Tibial nerve (tissue), 4 donors: Measurements from ENCODE around the gene PTGES2. TPM values are rescaled to one million over a fixed set of nuclear protein-coding genes. Genes with fewer than 3 reads are reported as not detected.

Source experiments
- DNase-seq, 2 donors: peaks; one replicate each; pipeline ENCODE4 v3.0.0-alpha.2; 2019; ENCODE audit warnings: low spot score in 2 of 2
- H3K27ac ChIP-seq, 4 donors: fragments of 200-600 bp; sonication (generic) in 3 of 4; one replicate each; pipeline ENCODE4 v1.5.1; 2017 to 2019; ENCODE audit warnings: mild to moderate bottlenecking in 1 of 4
- H3K27me3 ChIP-seq, 2 donors: fragments of 200-600 bp; sonication (generic) in 1 of 2; one replicate each; pipeline versions ENCODE4 v1.5.1 to v1.6.0; 2017 to 2019
- H3K36me3 ChIP-seq, 3 donors: fragments of 200-600 bp; sonication (generic); one replicate each; pipeline ENCODE4 v1.5.1; 2018 to 2019
- H3K4me1 ChIP-seq, 4 donors: fragments of 200-600 bp; sonication (generic) in 3 of 4; one replicate each; pipeline ENCODE4 v1.5.1; 2017 to 2019
- H3K4me3 ChIP-seq, 4 donors: fragments of 200-600 bp; sonication (generic) in 3 of 4; one replicate each; pipeline ENCODE4 v1.5.1; 2017 to 2019; ENCODE audit warnings: mild to moderate bottlenecking in 1 of 4, moderate library complexity in 1 of 4
- H3K9me3 ChIP-seq, 4 donors: fragments of 200-600 bp; sonication (generic) in 3 of 4; one replicate each; pipeline ENCODE4 v1.5.1; 2017 to 2019
- CTCF ChIP-seq, 5 experiments: fragments of 200-600 bp in 3 of 5; fragments of 450-650 bp in 2 of 5; sonication (generic) in 3 of 5; IDR thresholded peaks; one replicate each; pipeline ENCODE4 v1.5.1; 2016 to 2019; ENCODE audit warnings: antibody characterized with exemption in 5 of 5, mild to moderate bottlenecking in 3 of 5, moderate library complexity in 2 of 5
- EP300 ChIP-seq, 2 donors: sonication (generic); formaldehyde crosslinking; IDR thresholded peaks; one replicate each; pipeline ENCODE4 v1.6.1; 2017; ENCODE audit warnings: antibody characterized with exemption in 2 of 2, mild to moderate bottlenecking in 1 of 2
- POLR2A ChIP-seq, 2 donors: fragments of 450-650 bp; IDR thresholded peaks; one replicate each; pipeline ENCODE4 v1.6.1; 2017; ENCODE audit warnings: antibody characterized with exemption in 2 of 2, mild to moderate bottlenecking in 2 of 2, moderate library complexity in 2 of 2
- WGBS, 2 donors: methylation state at CpG; one replicate each; pipeline ENCODE4 v1.1.5; 2018; 5-methylcytosine and 5-hydroxymethylcytosine counted together
- total RNA-seq, 4 donors: library from RNA; depleted of rRNA; stranded (reverse); fragments of >200 nt; gene quantifications; one replicate each; pipeline ENCODE4 v1.1.0, GENCODE V29; 2016

Gene PTGES2
- total RNA-seq, 4 donors from 2014 or later, result 68.9 to 180 (median 74.7) TPM

GRCh38 chr9:128124451-128124850, 3.1 kb downstream of the PTGES2 start:
- no peak overlapping the region for H3K27ac ChIP-seq
- peaks cover 0 to 38% (median 25%) of the 10 kb centered on the region in 4 donors for H3K4me1 ChIP-seq
- no peak overlapping the region for H3K4me3 ChIP-seq
- TF ChIP-seq POLR2A (IDR thresholded peaks at IDR 0.05), result no peak
- WGBS, 2 donors, result 82 to 87% methylated on average over 8 of the region's 8 CpGs
- no peaks in the 10 kb centered on the region for H3K9me3 ChIP-seq
- H3K36me3 ChIP-seq, result peaks cover 0 to 55% (median 0%) of the 10 kb centered on the region in 3 donors
- DNase-seq, result no peak
- H3K27me3 ChIP-seq, result no peaks in the 10 kb centered on the region

DNA sequence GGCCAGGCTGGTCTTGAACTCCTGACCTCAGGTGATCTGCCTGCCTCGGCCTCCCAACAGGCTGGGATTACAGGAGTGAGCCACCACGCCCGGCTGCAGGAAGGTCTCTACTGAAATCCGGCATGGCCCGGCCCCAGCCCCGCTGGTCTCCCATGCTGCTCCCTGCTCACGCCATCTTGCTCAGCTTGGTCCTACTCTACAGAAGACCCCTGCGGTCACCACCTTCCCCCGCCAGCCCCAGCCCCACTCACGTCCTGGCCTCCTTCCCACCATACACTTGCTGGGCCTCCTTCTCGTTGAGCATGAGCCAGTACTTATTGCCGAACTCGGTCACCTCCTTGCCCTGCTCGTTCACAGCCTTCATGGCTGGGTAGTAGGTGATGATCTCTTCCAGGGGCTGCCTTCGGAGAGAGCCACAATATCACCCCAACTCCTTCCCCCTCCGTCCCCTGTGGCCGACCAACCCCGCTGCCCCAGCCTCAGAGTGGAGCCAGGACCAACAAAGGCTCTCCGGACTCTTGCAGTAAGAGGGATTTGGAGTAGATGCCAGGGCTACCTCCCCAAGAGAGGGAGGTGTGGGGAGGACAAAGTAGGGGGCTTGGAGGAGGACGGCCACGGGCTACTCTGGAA, 4.0 kb downstream of the PTGES2 start:
- 91 to 93% methylated on average over 21 of the region's 21 CpGs for WGBS, 2 donors
- Histone ChIP-seq H3K27ac (no peak overlapping the region), H3K4me3 (no peak overlapping the region), H3K9me3 (no peaks in the 10 kb centered on the region), H3K4me1 (peaks cover 0 to 29% (median 17%) of the 10 kb centered on the region in 4 donors), H3K36me3 (peaks cover 0 to 55% (median 0%) of the 10 kb centered on the region in 3 donors), H3K27me3 (no peaks in the 10 kb centered on the region)
- DNase-seq, result no peak
- TF ChIP-seq POLR2A (IDR thresholded peaks at IDR 0.05) (no peak), CTCF (IDR thresholded peaks at IDR 0.05) (no peak), EP300 (IDR thresholded peaks at IDR 0.05) (no peak)

- Histone ChIP-seq H3K27ac (no peak overlapping the region), H3K4me3 (no peak overlapping the region), H3K27me3 (no peaks in the 10 kb centered on the region), H3K4me1 (peaks cover 0 to 33% (median 19%) of the 10 kb centered on the region in 4 donors), H3K9me3 (no peaks in the 10 kb centered on the region), H3K36me3 (peaks cover 0 to 55% (median 0%) of the 10 kb centered on the region in 3 donors)
- WGBS, 2 donors, result 91% methylated on average over 10 to 24 of the region's 24 CpGs
- TF ChIP-seq EP300 (IDR thresholded peaks at IDR 0.05) (no peak), CTCF (IDR thresholded peaks at IDR 0.05) (no peak), POLR2A (IDR thresholded peaks at IDR 0.05) (no peak)
- DNase-seq, result no peak
Measured at GRCh38 chr9:128122809-128123175, 4.7 kb downstream of the PTGES2 start.

GRCh38 chr9:128121924-128122808, 5.4 kb downstream of the PTGES2 start:
- H3K36me3 ChIP-seq, result peaks cover 0 to 55% (median 0%) of the 10 kb centered on the region in 3 donors
- no peak overlapping the region for H3K4me3 ChIP-seq
- DNase-seq, result no peak
- no peaks in the 10 kb centered on the region for H3K27me3 ChIP-seq
- peaks cover 0 to 37% (median 22%) of the 10 kb centered on the region in 4 donors for H3K4me1 ChIP-seq
- no peak for TF ChIP-seq CTCF (IDR thresholded peaks at IDR 0.05)
- no peak for TF ChIP-seq EP300 (IDR thresholded peaks at IDR 0.05)
- no peak for TF ChIP-seq POLR2A (IDR thresholded peaks at IDR 0.05)
- H3K27ac ChIP-seq, result no peak overlapping the region
- H3K9me3 ChIP-seq, result no peaks in the 10 kb centered on the region
- WGBS, 2 donors, result 84 to 88% methylated on average over 25 to 27 of the region's 27 CpGs

- no peak for TF ChIP-seq CTCF (IDR thresholded peaks at IDR 0.05)
- 84 to 86% methylated on average over 3 to 5 of the region's 5 CpGs for WGBS, 2 donors
- no peak overlapping the region for H3K4me3 ChIP-seq
Measured at GRCh38 chr9:128121466-128121810, 6.1 kb downstream of the PTGES2 start.

More at GRCh38 chr9:128121466-128121810, 6.1 kb downstream of the PTGES2 start:
- Histone ChIP-seq H3K4me1 (peaks cover 0 to 32% (median 16%) of the 10 kb centered on the region in 4 donors), H3K36me3 (peaks cover 0 to 55% (median 0%) of the 10 kb centered on the region in 3 donors), H3K27ac (no peak overlapping the region), H3K27me3 (no peaks in the 10 kb centered on the region), H3K9me3 (no peaks in the 10 kb centered on the region)
- no peak for DNase-seq
